K562 (cell line): Measurements from ENCODE around the gene FMN2. TPM values are rescaled to one million over a fixed set of nuclear protein-coding genes. Genes with fewer than 3 reads are reported as not detected.

Experiments
- ATAC-seq: fragments of 200-7000 bp; cut with Tn5 transposase; 3 replicates; pipeline ENCODE4 v1.9.1; 2020; ENCODE audit warnings: moderate library complexity
- BruUV-seq: library from RNA; stranded (reverse); fragments of 400-500 nt; replicated peaks from 2 replicates; lab custom pipeline; 2021; lab: Mats Ljungman, UMichigan
- CTCF ChIA-PET: fragments of 300-600 bp; formaldehyde crosslinking; extraction: SDS; loops from one replicate; lab custom pipeline; 2021; ENCODE audit warnings: low intra/inter-chr PET ratio; lab: Yijun Ruan, JAX
- POLR2A ChIA-PET: fragments of 300-600, 350-650 bp; sonication (Branson Sonifier 250); formaldehyde crosslinking; extraction: SDS; loops from one replicate; lab custom pipeline; 2021; ENCODE audit warnings: antibody characterized with exemption, inconsistent platforms; lab: Yijun Ruan, JAX
- DNase-seq, 4 experiments: peaks; one replicate each; pipeline versions ENCODE4 v3.0.0 to v3.0.0-alpha.2; 2011 to 2018; ENCODE audit warnings: low spot score in 3 of 4, mixed read lengths in 3 of 4; ENCODE audit errors: extremely low read depth in 1 of 4
- FAIRE-seq: peaks from 2 replicates; lab custom pipeline; 2011; peaks lifted over from hg19 to GRCh38; lab: Jason Lieb, UNC
- H2AFZ ChIP-seq: 2 replicates; pipeline ENCODE4 v1.6.0; 2011; ENCODE audit warnings: low read depth, low read length, control low read depth, inconsistent platforms
- H3K27ac ChIP-seq: fragments of 200-600 bp; 3 replicates; pipeline ENCODE4 v1.8.0; 2011; ENCODE audit warnings: low read depth, mild to moderate bottlenecking, control low read depth, inconsistent platforms, low read length, moderate library complexity, mixed read lengths; ENCODE audit errors: extremely low read depth
- H3K27me3 ChIP-seq, 2 experiments: fragments of 300-600 bp in 1 of 2; 2 replicates in 1 of 2; 3 replicates in 1 of 2; pipeline versions ENCODE4 v1.6.0 to v1.8.0; 2011; ENCODE audit warnings: inconsistent platforms in 2 of 2, low read length in 2 of 2, mild to moderate bottlenecking in 1 of 2, mixed read lengths in 1 of 2, moderate library complexity in 1 of 2; ENCODE audit not compliant: control insufficient read depth in 2 of 2, insufficient read depth in 2 of 2
- H3K36me3 ChIP-seq: fragments of 300-600 bp; 3 replicates; pipeline ENCODE4 v1.8.0; 2011; ENCODE audit warnings: mild to moderate bottlenecking, low read length, inconsistent platforms; ENCODE audit not compliant: control insufficient read depth, insufficient read depth
- H3K4me1 ChIP-seq, 2 experiments: fragments of 200-600 bp in 1 of 2; replicated peaks in 1 of 2; 2 replicates in 1 of 2; 3 replicates in 1 of 2; pipeline versions ENCODE4 v1.5.1 to v1.8.0; 2011; ENCODE audit warnings: inconsistent platforms in 2 of 2, low read length in 2 of 2, mild to moderate bottlenecking in 1 of 2, mixed read lengths in 1 of 2, moderate library complexity in 1 of 2; ENCODE audit not compliant: control insufficient read depth in 2 of 2, insufficient read depth in 2 of 2
- H3K4me2 ChIP-seq: 2 replicates; pipeline ENCODE4 v1.6.1; 2011; ENCODE audit warnings: low read length, control low read depth, inconsistent platforms, mixed read lengths; ENCODE audit not compliant: insufficient read depth
- H3K4me3 ChIP-seq: fragments of 200-600 bp; sonication (generic), shearing (Covaris generic); 2 replicates; pipeline ENCODE4 v1.5.1; 2016; ENCODE audit warnings: control low read depth, inconsistent platforms
- H3K79me2 ChIP-seq: fragments of 200-600 bp; 3 replicates; pipeline ENCODE4 v1.8.0; 2011; ENCODE audit warnings: low read length, inconsistent platforms; ENCODE audit not compliant: control insufficient read depth, insufficient read depth
- H3K9ac ChIP-seq, 2 experiments: 2 replicates each; pipeline versions ENCODE4 v1.6.0 to v1.6.1; 2011; ENCODE audit warnings: low read depth in 2 of 2, low read length in 2 of 2, control low read depth in 1 of 2, inconsistent platforms in 1 of 2, mild to moderate bottlenecking in 1 of 2, mixed read lengths in 1 of 2; ENCODE audit not compliant: insufficient read depth in 1 of 2
- H3K9me1 ChIP-seq: one replicate; pipeline ENCODE4 v1.6.0; 2011; ENCODE audit warnings: inconsistent platforms, mild to moderate bottlenecking, low read length, moderate library complexity; ENCODE audit not compliant: control insufficient read depth, insufficient read depth
- H3K9me3 ChIP-seq: replicated peaks from 2 replicates; pipeline ENCODE4 v1.5.1; 2011; ENCODE audit warnings: low read depth, low read length, inconsistent platforms; ENCODE audit not compliant: control insufficient read depth, insufficient read depth
- H4K20me1 ChIP-seq: replicated peaks from 2 replicates; pipeline ENCODE4 v1.6.1; 2011; ENCODE audit warnings: low read length, inconsistent platforms, mixed read lengths; ENCODE audit not compliant: control insufficient read depth, insufficient read depth
- ETS2 ChIP-seq: IDR thresholded peaks from 2 replicates; pipeline ENCODE4 v1.6.1; 2016; ENCODE audit warnings: borderline replicate concordance, missing genetic modification characterization, mild to moderate bottlenecking, moderate library complexity, missing compliant biosample characterization; ENCODE audit not compliant: poor library complexity, severe bottlenecking
- FOS ChIP-seq: IDR thresholded peaks from 3 replicates; pipeline ENCODE4 v1.6.1; 2011; ENCODE audit not compliant: insufficient read length; ENCODE audit errors: extremely low read depth
- ILF3 ChIP-seq: fragments of 450-650 bp; IDR thresholded peaks from 2 replicates; pipeline ENCODE4 v1.6.1; 2018; ENCODE audit warnings: antibody characterized with exemption, mild to moderate bottlenecking, moderate library complexity, borderline replicate concordance
- NFXL1 ChIP-seq: fragments of 450-650 bp; formaldehyde crosslinking; IDR thresholded peaks from 2 replicates; pipeline ENCODE4 v1.4.0; 2021; ENCODE audit warnings: mild to moderate bottlenecking
- U2AF1 ChIP-seq: fragments of 200-400 bp; formaldehyde crosslinking; optimal IDR thresholded peaks from 2 replicates; pipeline ENCODE3; 2017; ENCODE audit warnings: mild to moderate bottlenecking, low read depth, low read length, moderate library complexity
- XRCC3 ChIP-seq: fragments of 450-650 bp; IDR thresholded peaks from 2 replicates; pipeline ENCODE4 v1.6.1; 2017; ENCODE audit warnings: mild to moderate bottlenecking, moderate library complexity
- ZFP1 ChIP-seq: fragments of 450-650 bp; formaldehyde crosslinking; IDR thresholded peaks from 2 replicates; pipeline ENCODE4 v1.4.0; 2020; ENCODE audit warnings: mild to moderate bottlenecking, mixed read lengths
- ZNF780A ChIP-seq: fragments of 250-450 bp; sonication (Bioruptor Pico); IDR thresholded peaks from 2 replicates; pipeline ENCODE4 v1.5.0; 2021; ENCODE audit warnings: mild to moderate bottlenecking
- WGBS: fragments of 100-300 bp; shearing (Covaris generic); methylation state at CpG from one replicate; pipeline ENCODE4 v1.1.6; 2016; ENCODE audit warnings: low coverage, mixed read lengths; ENCODE audit not compliant: insufficient coverage; ENCODE audit errors: missing lambda C conversion rate; 5-methylcytosine and 5-hydroxymethylcytosine counted together
- in situ Hi-C: fragments of 300-500 bp; cut with MboI; formaldehyde crosslinking; loops from 4 replicates; pipeline ENCODE4 v1.15.0; 2018; ENCODE audit warnings: inconsistent platforms, mixed read lengths
- intact Hi-C: fragments of 100-400 bp; cut with micrococcal nuclease; formaldehyde crosslinking; loops from 2 replicates; pipeline ENCODE4 v1.14.2; 2022
- polyA plus RNA-seq, 8 experiments: library from polyadenylated mRNA; depleted of rRNA in 4 of 8; stranded (reverse) in 5 of 8; unstranded in 3 of 8; fragments of >200 nt; fragmentation: Nextera tagmentation in 2 of 8; fragmentation: Illumina TruSeq in 1 of 8; extraction: Ambion mirVana in 2 of 8; extraction: Trizol in 1 of 8; gene quantifications; 2 replicates each; pipeline versions ENCODE4 v1.2.1 to v1.2.3, GENCODE V29; 2011 to 2014; ENCODE audit warnings: inconsistent platforms in 1 of 8, missing spikeins in 1 of 8
- total RNA-seq, 7 experiments: library from RNA; depleted of rRNA in 6 of 7; stranded (reverse); fragments of >200 nt in 6 of 7; fragmentation: Illumina TruSeq in 2 of 7; extraction: Trizol in 2 of 7; gene quantifications; 2 replicates each; pipeline versions ENCODE4 v1.2.1 to v1.2.3, GENCODE V29; 2011 to 2021; ENCODE audit warnings: low replicate concordance in 1 of 7
- TF ChIP-seq, protein P1 (sequence below), 2 experiments: IDR thresholded peaks; 2 replicates each; pipeline ENCODE4 v1.6.1; 2012; ENCODE audit warnings: improper control_type of control experiment in 2 of 2, low read depth in 2 of 2, low read length in 2 of 2, borderline replicate concordance in 1 of 2
- TF ChIP-seq, protein P2 (sequence below), 3 experiments: fragments of 200-800 bp in 1 of 3; fragments of 250-450 bp in 1 of 3; fragments of 450-650 bp in 1 of 3; sonication (Bioruptor Pico) in 1 of 3; sonication (Bioruptor generic) in 1 of 3; formaldehyde crosslinking in 1 of 3; IDR thresholded peaks; 2 replicates each; pipeline versions ENCODE4 v1.6.1 to v1.8.0; 2016 to 2022; ENCODE audit warnings: mild to moderate bottlenecking in 2 of 3, missing genetic modification characterization in 2 of 3, missing compliant biosample characterization in 1 of 3, moderate library complexity in 1 of 3

The FMN2 gene
- total and polyA plus RNA-seq, 9 of the 15 experiments (the other 6 are each of a cell fraction or from before 2014, with no cell fraction given): 0.15 to 0.45 (median 0.16) TPM; not detected in 3

DNA sequence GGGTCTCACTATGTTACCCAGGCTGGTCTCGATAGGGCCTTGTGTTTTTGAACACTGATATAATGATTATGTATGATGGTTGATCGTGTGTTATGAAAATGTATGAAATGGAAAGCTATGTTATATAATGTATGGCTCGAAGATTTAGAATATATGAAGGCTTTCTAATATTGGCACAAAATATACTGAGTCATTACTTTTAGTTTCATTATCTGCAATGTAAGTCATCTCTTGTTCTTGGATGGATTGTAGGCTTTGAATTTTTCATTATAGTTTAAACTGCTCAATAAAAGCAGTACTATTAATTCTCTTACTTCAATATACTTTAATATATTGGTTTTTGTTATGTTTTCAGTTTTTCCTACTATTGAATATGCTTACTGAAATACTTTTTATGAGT, 10.1 kb downstream of the FMN2 start:
- no peaks in the 10 kb centered on the region for H3K4me1 ChIP-seq
- no peaks in the 10 kb centered on the region for H3K36me3 ChIP-seq
- no peaks in the 10 kb centered on the region for H4K20me1 ChIP-seq
- H3K27ac ChIP-seq: no peak overlapping the region
- no peak overlapping the region for H3K4me2 ChIP-seq
- H3K79me2 ChIP-seq: no peaks in the 10 kb centered on the region
- no peaks in the 10 kb centered on the region for H3K9me1 ChIP-seq
- FAIRE-seq: no peak
- no peak for TF ChIP-seq ZNF780A (CRISPR knock-in tag)
- TF ChIP-seq ETS2 (tag): no peak
- TF ChIP-seq, all 486 proteins: peak for 0
- Histone ChIP-seq H3K9ac (no peak overlapping the region), H2AFZ (no peak overlapping the region), H3K4me3 (no peak overlapping the region), H3K9me3 (no peaks in the 10 kb centered on the region), H3K27me3 (no peaks in the 10 kb centered on the region)
- intact Hi-C loops (no loop called here), in situ Hi-C loops (no loop called here)
- no peak for ATAC-seq
- no peak for DNase-seq
- 0% methylated on average over 3 of the region's 3 CpGs for WGBS
- ChIA-PET CTCF (no interaction called here), POLR2A (no interaction called here)
- no TSS peak for BruUV-seq

DNA sequence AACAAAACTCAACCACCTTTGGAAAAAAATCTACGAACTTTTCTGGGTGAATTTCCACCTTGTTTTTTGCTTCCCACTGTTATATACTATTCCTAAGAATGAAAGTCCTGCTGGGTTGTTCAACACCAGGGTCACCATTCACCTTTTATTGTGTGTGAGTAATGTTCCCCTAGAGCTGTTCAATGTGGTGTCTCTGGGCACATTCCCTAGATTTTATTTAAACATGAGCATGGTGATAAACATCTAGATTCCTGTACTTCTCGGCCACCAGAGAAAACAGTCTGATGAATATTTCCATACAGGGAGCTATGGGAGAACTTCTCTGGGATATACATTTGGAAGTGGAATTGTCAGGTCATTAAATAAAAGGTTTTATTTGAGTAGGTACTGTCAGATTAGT, 13.0 kb downstream of the FMN2 start:
- intact Hi-C loops: no loop called here
- ChIA-PET CTCF (no interaction called here), POLR2A (no interaction called here)
- Histone ChIP-seq H2AFZ (no peak overlapping the region), H3K36me3 (no peaks in the 10 kb centered on the region), H3K9me3 (no peaks in the 10 kb centered on the region), H4K20me1 (no peaks in the 10 kb centered on the region), H3K4me1 (no peaks in the 10 kb centered on the region), H3K79me2 (no peaks in the 10 kb centered on the region), H3K9ac (no peak overlapping the region), H3K27me3 (no peaks in the 10 kb centered on the region), H3K27ac (no peak overlapping the region), H3K4me2 (no peak overlapping the region), H3K4me3 (no peak overlapping the region), H3K9me1 (no peaks in the 10 kb centered on the region)
- BruUV-seq: no TSS peak
- FAIRE-seq (no peak), ATAC-seq (no peak), DNase-seq (no peak)
- in situ Hi-C loops: no loop called here
- WGBS: 0% methylated on average over 2 of the region's 2 CpGs
- TF ChIP-seq XRCC3: no peak
- no peak for TF ChIP-seq NFXL1
- no peak for TF ChIP-seq ZFP1 (CRISPR knock-in tag)
- no peak for TF ChIP-seq ILF3
- TF ChIP-seq, protein P1, sequence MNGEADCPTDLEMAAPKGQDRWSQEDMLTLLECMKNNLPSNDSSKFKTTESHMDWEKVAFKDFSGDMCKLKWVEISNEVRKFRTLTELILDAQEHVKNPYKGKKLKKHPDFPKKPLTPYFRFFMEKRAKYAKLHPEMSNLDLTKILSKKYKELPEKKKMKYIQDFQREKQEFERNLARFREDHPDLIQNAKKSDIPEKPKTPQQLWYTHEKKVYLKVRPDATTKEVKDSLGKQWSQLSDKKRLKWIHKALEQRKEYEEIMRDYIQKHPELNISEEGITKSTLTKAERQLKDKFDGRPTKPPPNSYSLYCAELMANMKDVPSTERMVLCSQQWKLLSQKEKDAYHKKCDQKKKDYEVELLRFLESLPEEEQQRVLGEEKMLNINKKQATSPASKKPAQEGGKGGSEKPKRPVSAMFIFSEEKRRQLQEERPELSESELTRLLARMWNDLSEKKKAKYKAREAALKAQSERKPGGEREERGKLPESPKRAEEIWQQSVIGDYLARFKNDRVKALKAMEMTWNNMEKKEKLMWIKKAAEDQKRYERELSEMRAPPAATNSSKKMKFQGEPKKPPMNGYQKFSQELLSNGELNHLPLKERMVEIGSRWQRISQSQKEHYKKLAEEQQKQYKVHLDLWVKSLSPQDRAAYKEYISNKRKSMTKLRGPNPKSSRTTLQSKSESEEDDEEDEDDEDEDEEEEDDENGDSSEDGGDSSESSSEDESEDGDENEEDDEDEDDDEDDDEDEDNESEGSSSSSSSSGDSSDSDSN (IDR thresholded peaks at IDR 0.05; ENCODE audit: borderline replicate concordance in 1 of 2, low read depth in 2 of 2, low read length in 2 of 2): no peak
- TF ChIP-seq, protein P2, sequence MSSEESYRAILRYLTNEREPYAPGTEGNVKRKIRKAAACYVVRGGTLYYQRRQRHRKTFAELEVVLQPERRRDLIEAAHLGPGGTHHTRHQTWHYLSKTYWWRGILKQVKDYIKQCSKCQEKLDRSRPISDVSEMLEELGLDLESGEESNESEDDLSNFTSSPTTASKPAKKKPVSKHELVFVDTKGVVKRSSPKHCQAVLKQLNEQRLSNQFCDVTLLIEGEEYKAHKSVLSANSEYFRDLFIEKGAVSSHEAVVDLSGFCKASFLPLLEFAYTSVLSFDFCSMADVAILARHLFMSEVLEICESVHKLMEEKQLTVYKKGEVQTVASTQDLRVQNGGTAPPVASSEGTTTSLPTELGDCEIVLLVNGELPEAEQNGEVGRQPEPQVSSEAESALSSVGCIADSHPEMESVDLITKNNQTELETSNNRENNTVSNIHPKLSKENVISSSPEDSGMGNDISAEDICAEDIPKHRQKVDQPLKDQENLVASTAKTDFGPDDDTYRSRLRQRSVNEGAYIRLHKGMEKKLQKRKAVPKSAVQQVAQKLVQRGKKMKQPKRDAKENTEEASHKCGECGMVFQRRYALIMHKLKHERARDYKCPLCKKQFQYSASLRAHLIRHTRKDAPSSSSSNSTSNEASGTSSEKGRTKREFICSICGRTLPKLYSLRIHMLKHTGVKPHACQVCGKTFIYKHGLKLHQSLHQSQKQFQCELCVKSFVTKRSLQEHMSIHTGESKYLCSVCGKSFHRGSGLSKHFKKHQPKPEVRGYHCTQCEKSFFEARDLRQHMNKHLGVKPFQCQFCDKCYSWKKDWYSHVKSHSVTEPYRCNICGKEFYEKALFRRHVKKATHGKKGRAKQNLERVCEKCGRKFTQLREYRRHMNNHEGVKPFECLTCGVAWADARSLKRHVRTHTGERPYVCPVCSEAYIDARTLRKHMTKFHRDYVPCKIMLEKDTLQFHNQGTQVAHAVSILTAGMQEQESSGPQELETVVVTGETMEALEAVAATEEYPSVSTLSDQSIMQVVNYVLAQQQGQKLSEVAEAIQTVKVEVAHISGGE (CRISPR knock-in tag; IDR thresholded peaks at IDR 0.05): no peak
- TF ChIP-seq U2AF1: no peak
- no peak for TF ChIP-seq FOS
